GM19452 (cell line): Measurements from ENCODE around the gene SCUBE2.

Experiments used
- ATAC-seq: cut with Tn5 transposase; IDR thresholded peaks from one replicate; pipeline ENCODE4 v1.9.1; 2021; ENCODE audit not compliant: unreplicated experiment

The SCUBE2 gene

GRCh38 chr11:9091044-9091922, at the start of gene SCUBE2:
Gene SCUBE2, minus strand, starts transcription at chr11:9091599. Its CDS starts 71 bp downstream, at chr11:9091528.
- ATAC-seq: no peak

GRCh38 chr11:9141186-9141585, 49.8 kb upstream of the SCUBE2 start:
- ATAC-seq: no peak

- ATAC-seq: no peak
Measured at GRCh38 chr11:9139628-9140357, 48.4 kb upstream of the SCUBE2 start.

- no peak for ATAC-seq
Measured at GRCh38 chr11:9138612-9139579, 47.5 kb upstream of the SCUBE2 start.

- no peak for ATAC-seq
Measured at GRCh38 chr11:9138133-9138453, 46.7 kb upstream of the SCUBE2 start.

- peak; percentile 82 for ATAC-seq
Measured at GRCh38 chr11:9137293-9138132, 46.1 kb upstream of the SCUBE2 start.

- no peak for ATAC-seq
Measured at GRCh38 chr11:9136741-9137140, 45.3 kb upstream of the SCUBE2 start.

GRCh38 chr11:9133956-9134355, 42.6 kb upstream of the SCUBE2 start:
- no peak for ATAC-seq

GRCh38 chr11:9132203-9132878, 40.9 kb upstream of the SCUBE2 start:
- no peak for ATAC-seq

- ATAC-seq: no peak
Measured at GRCh38 chr11:9130297-9130696, 38.9 kb upstream of the SCUBE2 start.

GRCh38 chr11:9126636-9127035, 35.2 kb upstream of the SCUBE2 start:
- no peak for ATAC-seq

GRCh38 chr11:9125185-9125886, 33.9 kb upstream of the SCUBE2 start:
- ATAC-seq: no peak

- ATAC-seq: no peak
Measured at GRCh38 chr11:9123595-9124304, 32.4 kb upstream of the SCUBE2 start.

- no peak for ATAC-seq
Measured at GRCh38 chr11:9121469-9121796, 30.0 kb upstream of the SCUBE2 start.

- ATAC-seq: no peak
Measured at GRCh38 chr11:9120664-9121468, 29.5 kb upstream of the SCUBE2 start.

GRCh38 chr11:9118277-9118676, 26.9 kb upstream of the SCUBE2 start:
- ATAC-seq: no peak

GRCh38 chr11:9112075-9112474, 20.7 kb upstream of the SCUBE2 start:
- ATAC-seq: no peak
